PFSK-1 (cell line): ENCODE results near the gene KPNA1.

Experiments used
- FOXP2 ChIP-seq: optimal IDR thresholded peaks from 2 replicates; pipeline ENCODE3; 2011; ENCODE audit warnings: borderline replicate concordance, control low read depth, inconsistent platforms; ENCODE audit not compliant: insufficient read depth; ENCODE audit errors: extremely low read length, extremely low read depth
- POLR2AphosphoS5 ChIP-seq: IDR thresholded peaks from 2 replicates; pipeline ENCODE4 v1.6.1; 2012; ENCODE audit warnings: low read depth, mild to moderate bottlenecking, control low read depth, low read length, moderate library complexity
- SIN3A ChIP-seq: IDR thresholded peaks from 2 replicates; pipeline ENCODE4 v1.6.1; 2012; ENCODE audit warnings: mild to moderate bottlenecking, low read length, moderate library complexity, borderline replicate concordance; ENCODE audit not compliant: insufficient read depth
- TAF1 ChIP-seq: IDR thresholded peaks from 2 replicates; pipeline ENCODE4 v1.6.1; 2012; ENCODE audit warnings: low read length, control low read depth, borderline replicate concordance; ENCODE audit not compliant: insufficient read depth
- TF ChIP-seq, protein P1 (sequence below), 2 experiments: IDR thresholded peaks; 2 replicates each; pipeline versions ENCODE4 v1.6.1 to v1.8.0; 2011 to 2012; ENCODE audit warnings: low read depth in 2 of 2, low read length in 2 of 2, control low read depth in 1 of 2, inconsistent platforms in 1 of 2, mild to moderate bottlenecking in 1 of 2, moderate library complexity in 1 of 2; ENCODE audit not compliant: insufficient read depth in 1 of 2

KPNA1 gene

DNA sequence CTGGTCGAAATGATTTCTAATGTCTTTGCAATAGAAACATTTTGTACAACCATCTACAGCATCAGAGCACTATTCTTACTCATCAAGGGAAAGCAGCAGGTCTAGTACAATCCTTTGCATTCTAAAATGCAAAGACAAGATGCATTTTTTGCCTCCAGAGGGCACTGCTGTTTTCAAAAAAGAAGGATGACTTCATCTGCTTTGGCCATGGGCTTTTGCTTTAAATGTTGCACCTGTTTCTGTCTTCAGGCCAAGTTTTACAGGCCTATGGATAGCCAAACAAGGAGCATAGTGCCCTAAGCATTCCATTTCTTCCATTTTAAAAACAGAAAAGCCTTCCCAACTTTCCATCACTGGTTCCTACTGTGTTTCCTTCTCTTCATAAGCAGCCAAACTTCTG is 45.9 kb upstream of the KPNA1 start:
- TF ChIP-seq SIN3A (no peak), POLR2AphosphoS5 (no peak), FOXP2 (no peak), TAF1 (no peak)
- TF ChIP-seq, protein P1, sequence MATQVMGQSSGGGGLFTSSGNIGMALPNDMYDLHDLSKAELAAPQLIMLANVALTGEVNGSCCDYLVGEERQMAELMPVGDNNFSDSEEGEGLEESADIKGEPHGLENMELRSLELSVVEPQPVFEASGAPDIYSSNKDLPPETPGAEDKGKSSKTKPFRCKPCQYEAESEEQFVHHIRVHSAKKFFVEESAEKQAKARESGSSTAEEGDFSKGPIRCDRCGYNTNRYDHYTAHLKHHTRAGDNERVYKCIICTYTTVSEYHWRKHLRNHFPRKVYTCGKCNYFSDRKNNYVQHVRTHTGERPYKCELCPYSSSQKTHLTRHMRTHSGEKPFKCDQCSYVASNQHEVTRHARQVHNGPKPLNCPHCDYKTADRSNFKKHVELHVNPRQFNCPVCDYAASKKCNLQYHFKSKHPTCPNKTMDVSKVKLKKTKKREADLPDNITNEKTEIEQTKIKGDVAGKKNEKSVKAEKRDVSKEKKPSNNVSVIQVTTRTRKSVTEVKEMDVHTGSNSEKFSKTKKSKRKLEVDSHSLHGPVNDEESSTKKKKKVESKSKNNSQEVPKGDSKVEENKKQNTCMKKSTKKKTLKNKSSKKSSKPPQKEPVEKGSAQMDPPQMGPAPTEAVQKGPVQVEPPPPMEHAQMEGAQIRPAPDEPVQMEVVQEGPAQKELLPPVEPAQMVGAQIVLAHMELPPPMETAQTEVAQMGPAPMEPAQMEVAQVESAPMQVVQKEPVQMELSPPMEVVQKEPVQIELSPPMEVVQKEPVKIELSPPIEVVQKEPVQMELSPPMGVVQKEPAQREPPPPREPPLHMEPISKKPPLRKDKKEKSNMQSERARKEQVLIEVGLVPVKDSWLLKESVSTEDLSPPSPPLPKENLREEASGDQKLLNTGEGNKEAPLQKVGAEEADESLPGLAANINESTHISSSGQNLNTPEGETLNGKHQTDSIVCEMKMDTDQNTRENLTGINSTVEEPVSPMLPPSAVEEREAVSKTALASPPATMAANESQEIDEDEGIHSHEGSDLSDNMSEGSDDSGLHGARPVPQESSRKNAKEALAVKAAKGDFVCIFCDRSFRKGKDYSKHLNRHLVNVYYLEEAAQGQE (IDR thresholded peaks at IDR 0.05; ENCODE audit: insufficient read depth in 1 of 2, low read depth in 2 of 2, low read length in 2 of 2): no peak

- TF ChIP-seq TAF1 (no peak), POLR2AphosphoS5 (no peak), SIN3A (no peak), FOXP2 (no peak)
- TF ChIP-seq, protein P1 (IDR thresholded peaks at IDR 0.05; ENCODE audit: insufficient read depth in 1 of 2, low read depth in 2 of 2, low read length in 2 of 2): no peak
Measured at GRCh38 chr3:122559906-122560305, 45.2 kb upstream of the KPNA1 start.

DNA sequence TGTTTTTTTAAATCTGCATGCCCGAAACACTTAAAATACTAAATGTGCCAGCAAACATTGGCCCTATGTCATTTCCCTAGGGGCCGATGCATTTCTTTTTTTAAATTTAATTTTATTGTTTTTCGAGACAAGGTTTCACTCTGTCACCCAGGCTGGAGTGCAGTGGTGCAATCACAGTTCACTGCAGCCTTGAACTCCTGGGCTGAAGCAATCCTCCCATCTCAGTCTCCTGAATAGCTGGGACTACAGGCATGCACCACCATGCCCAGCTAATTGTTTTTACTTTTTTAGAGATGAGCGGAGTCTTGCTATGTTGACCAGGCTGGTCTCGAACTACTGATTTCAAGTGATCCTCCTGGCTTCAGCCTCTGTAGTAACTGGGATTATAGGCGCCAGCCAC is 43.9 kb upstream of the KPNA1 start:
- TF ChIP-seq TAF1 (no peak), SIN3A (no peak), POLR2AphosphoS5 (no peak), FOXP2 (no peak)
- TF ChIP-seq, protein P1 (IDR thresholded peaks at IDR 0.05; ENCODE audit: insufficient read depth in 1 of 2, low read depth in 2 of 2, low read length in 2 of 2): no peak

GRCh38 chr3:122557356-122557755 is 42.6 kb upstream of the KPNA1 start:
- TF ChIP-seq TAF1 (no peak), POLR2AphosphoS5 (no peak), FOXP2 (no peak), SIN3A (no peak)
- TF ChIP-seq, protein P1 (IDR thresholded peaks at IDR 0.05; ENCODE audit: insufficient read depth in 1 of 2, low read depth in 2 of 2, low read length in 2 of 2): no peak

DNA sequence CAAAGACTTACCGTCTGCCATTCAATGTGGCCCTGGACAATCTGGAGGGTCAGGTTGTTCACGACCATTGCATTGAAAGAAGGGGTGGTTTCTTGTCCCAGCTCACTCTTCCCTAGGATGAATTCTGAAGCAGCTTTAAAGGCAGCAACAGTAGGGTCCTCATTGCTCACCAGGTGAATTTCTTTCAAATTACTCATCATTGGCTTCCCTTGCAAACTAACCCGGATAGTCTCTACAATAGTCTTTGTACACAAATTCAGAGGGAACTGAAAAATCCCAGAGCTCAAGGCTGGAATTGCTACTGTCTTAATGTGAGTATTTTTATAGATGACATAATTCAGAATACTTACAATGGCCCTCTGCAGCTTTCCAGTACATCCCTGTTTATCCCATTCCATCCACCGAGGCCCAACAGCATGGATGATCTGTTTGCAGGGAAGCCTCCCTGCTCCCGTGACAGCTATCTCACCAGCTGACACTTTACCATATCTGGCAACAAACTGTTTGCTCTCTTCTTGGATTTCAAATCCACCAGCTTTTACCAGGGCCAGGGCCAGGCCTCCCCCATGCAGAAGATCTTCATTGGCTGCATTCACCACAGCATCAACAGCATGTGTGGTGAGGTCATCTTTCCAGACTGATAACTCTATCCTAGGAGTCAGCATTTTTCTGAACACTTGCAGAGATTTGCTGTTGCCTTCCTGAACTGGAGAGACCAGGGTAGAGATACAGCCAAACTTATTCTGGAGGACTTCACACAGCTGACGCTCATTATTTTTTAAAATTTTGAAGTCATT is 40.7 kb upstream of the KPNA1 start:
- TF ChIP-seq, protein P1 (IDR thresholded peaks at IDR 0.05; ENCODE audit: insufficient read depth in 1 of 2, low read depth in 2 of 2, low read length in 2 of 2): no peak
- TF ChIP-seq POLR2AphosphoS5 (no peak), SIN3A (no peak), FOXP2 (no peak), TAF1 (no peak)
